HEK293 (cell line): ENCODE measurements around the gene LMO3.

ENCODE experiments used
- CTCF ChIA-PET: fragments of 350-600 bp; formaldehyde crosslinking; extraction: SDS; loops from one replicate; lab custom pipeline; 2021; ENCODE audit warnings: antibody characterized with exemption; lab: Yijun Ruan, JAX
- POLR2A ChIA-PET: fragments of 300-600 bp; formaldehyde crosslinking; extraction: SDS; loops from one replicate; lab custom pipeline; 2020; ENCODE audit warnings: antibody characterized with exemption, inconsistent platforms; lab: Yijun Ruan, JAX
- H3K27ac ChIP-seq: fragments of 200-500 bp; sonication (Bioruptor generic); 2 replicates; pipeline ENCODE4 v1.5.1; 2014; ENCODE audit warnings: low read depth, low read length, control low read depth, inconsistent platforms; ENCODE audit errors: extremely low read depth
- H3K36me3 ChIP-seq, 2 experiments: fragments of 200-500 bp in 1 of 2; sonication (Bioruptor generic) in 1 of 2; 1 replicate in 1 of 2; 2 replicates in 1 of 2; pipeline ENCODE4 v1.5.1; 2014 to 2017; ENCODE audit warnings: inconsistent platforms in 2 of 2, low read length in 2 of 2; ENCODE audit not compliant: control insufficient read depth in 2 of 2, insufficient read depth in 1 of 2
- H3K4me1 ChIP-seq: fragments of 200-500 bp; sonication (Bioruptor generic); 2 replicates; pipeline ENCODE4 v1.5.1; 2014; ENCODE audit warnings: mild to moderate bottlenecking, low read length, inconsistent platforms; ENCODE audit not compliant: control insufficient read depth, insufficient read depth
- H3K4me3 ChIP-seq: 2 replicates; pipeline ENCODE4 v1.5.1; 2011; ENCODE audit warnings: low read depth, mild to moderate bottlenecking, control low read depth, low read length, moderate library complexity
- H3K9me3 ChIP-seq: fragments of 200-500 bp; sonication (Bioruptor generic); 2 replicates; pipeline ENCODE4 v1.5.1; 2014; ENCODE audit warnings: low read depth, low read length, inconsistent platforms; ENCODE audit not compliant: control insufficient read depth, insufficient read depth
- EGR2 ChIP-seq: fragments of 450-650 bp; formaldehyde crosslinking; IDR thresholded peaks from 2 replicates; pipeline ENCODE4 v1.5.1; 2016; ENCODE audit warnings: low read depth, missing biosample characterization, missing genetic modification characterization
- GFI1B ChIP-seq: fragments of 450-650 bp; formaldehyde crosslinking; IDR thresholded peaks from 2 replicates; pipeline ENCODE4 v1.5.1; 2016; ENCODE audit warnings: missing biosample characterization, missing genetic modification characterization
- KLF1 ChIP-seq: fragments of 450-650 bp; formaldehyde crosslinking; IDR thresholded peaks from 2 replicates; pipeline ENCODE4 v1.5.1; 2016; ENCODE audit warnings: missing biosample characterization, missing genetic modification characterization
- ZFP3 ChIP-seq: fragments of 450-650 bp; formaldehyde crosslinking; IDR thresholded peaks from 2 replicates; pipeline ENCODE4 v1.5.1; 2016; ENCODE audit warnings: low read depth, missing biosample characterization, missing genetic modification characterization
- ZFP41 ChIP-seq: fragments of 450-650 bp; formaldehyde crosslinking; IDR thresholded peaks from 2 replicates; pipeline ENCODE4 v1.5.1; 2016; ENCODE audit warnings: missing biosample characterization, missing genetic modification characterization, borderline replicate concordance
- ZNF140 ChIP-seq: fragments of 450-650 bp; formaldehyde crosslinking; IDR thresholded peaks from 2 replicates; pipeline ENCODE4 v1.5.1; 2016; ENCODE audit warnings: missing biosample characterization, missing genetic modification characterization
- ZNF157 ChIP-seq: fragments of 450-650 bp; formaldehyde crosslinking; IDR thresholded peaks from 2 replicates; pipeline ENCODE4 v1.5.1; 2016; ENCODE audit warnings: missing biosample characterization, missing genetic modification characterization
- ZNF184 ChIP-seq: fragments of 450-650 bp; IDR thresholded peaks from 2 replicates; pipeline ENCODE4 v1.5.1; 2018; ENCODE audit warnings: missing biosample characterization, mild to moderate bottlenecking, missing genetic modification characterization
- ZNF266 ChIP-seq: fragments of 450-650 bp; formaldehyde crosslinking; IDR thresholded peaks from 2 replicates; pipeline ENCODE4 v1.5.1; 2016; ENCODE audit warnings: missing biosample characterization, missing genetic modification characterization, low read depth
- ZNF302 ChIP-seq: fragments of 450-650 bp; formaldehyde crosslinking; IDR thresholded peaks from 2 replicates; pipeline ENCODE4 v1.5.1; 2016; ENCODE audit warnings: missing biosample characterization, missing genetic modification characterization, low read depth
- ZNF350 ChIP-seq: fragments of 450-650 bp; formaldehyde crosslinking; IDR thresholded peaks from 2 replicates; pipeline ENCODE4 v1.5.0; 2017; ENCODE audit warnings: missing biosample characterization, mild to moderate bottlenecking, missing genetic modification characterization
- ZNF426 ChIP-seq: fragments of 450-650 bp; formaldehyde crosslinking; IDR thresholded peaks from 2 replicates; pipeline ENCODE4 v1.5.1; 2017; ENCODE audit warnings: missing biosample characterization, missing genetic modification characterization, mild to moderate bottlenecking, inconsistent platforms, moderate library complexity
- ZNF473 ChIP-seq: fragments of 450-650 bp; formaldehyde crosslinking; IDR thresholded peaks from 2 replicates; pipeline ENCODE4 v1.5.1; 2017; ENCODE audit warnings: missing biosample characterization, missing genetic modification characterization
- ZNF510 ChIP-seq: fragments of 450-650 bp; formaldehyde crosslinking; IDR thresholded peaks from 2 replicates; pipeline ENCODE4 v1.5.1; 2018; ENCODE audit warnings: mild to moderate bottlenecking, missing genetic modification characterization, missing biosample characterization; ENCODE audit not compliant: insufficient replicate concordance
- ZNF549 ChIP-seq: fragments of 450-650 bp; IDR thresholded peaks from 2 replicates; pipeline ENCODE4 v1.5.1; 2018; ENCODE audit warnings: missing biosample characterization, missing genetic modification characterization, mild to moderate bottlenecking, inconsistent platforms, moderate library complexity
- ZNF585B ChIP-seq: fragments of 450-650 bp; formaldehyde crosslinking; IDR thresholded peaks from 2 replicates; pipeline ENCODE4 v1.5.1; 2016; ENCODE audit warnings: missing biosample characterization, missing genetic modification characterization
- ZNF596 ChIP-seq: fragments of 450-650 bp; IDR thresholded peaks from 2 replicates; pipeline ENCODE4 v1.5.0; 2018; ENCODE audit warnings: missing biosample characterization, mild to moderate bottlenecking, missing genetic modification characterization, moderate library complexity
- ZNF623 ChIP-seq: fragments of 450-650 bp; formaldehyde crosslinking; IDR thresholded peaks from 2 replicates; pipeline ENCODE4 v1.5.1; 2016; ENCODE audit warnings: missing biosample characterization, missing genetic modification characterization
- ZNF670 ChIP-seq: fragments of 450-650 bp; formaldehyde crosslinking; IDR thresholded peaks from 2 replicates; pipeline ENCODE4 v1.5.1; 2016; ENCODE audit warnings: missing biosample characterization, missing genetic modification characterization, low read depth
- ZNF768 ChIP-seq: fragments of 450-650 bp; formaldehyde crosslinking; IDR thresholded peaks from 2 replicates; pipeline ENCODE4 v1.5.1; 2018; ENCODE audit warnings: missing biosample characterization, mild to moderate bottlenecking, missing genetic modification characterization
- TF ChIP-seq, protein P1 (sequence below): fragments of 450-650 bp; formaldehyde crosslinking; IDR thresholded peaks from 2 replicates; pipeline ENCODE4 v1.5.1; 2016; ENCODE audit warnings: missing biosample characterization, missing genetic modification characterization
- TF ChIP-seq, protein P2 (sequence below): fragments of 450-650 bp; formaldehyde crosslinking; IDR thresholded peaks from 2 replicates; pipeline ENCODE4 v1.5.1; 2016; ENCODE audit warnings: missing biosample characterization, missing genetic modification characterization, borderline replicate concordance
- TF ChIP-seq, protein P3 (sequence below): fragments of 450-650 bp; formaldehyde crosslinking; IDR thresholded peaks from 2 replicates; pipeline ENCODE4 v1.5.1; 2016; ENCODE audit warnings: missing biosample characterization, missing genetic modification characterization, borderline replicate concordance
- TF ChIP-seq, protein P4 (sequence below): fragments of 450-650 bp; formaldehyde crosslinking; IDR thresholded peaks from 2 replicates; pipeline ENCODE4 v1.5.1; 2016; ENCODE audit warnings: missing biosample characterization, missing genetic modification characterization

Gene LMO3

DNA sequence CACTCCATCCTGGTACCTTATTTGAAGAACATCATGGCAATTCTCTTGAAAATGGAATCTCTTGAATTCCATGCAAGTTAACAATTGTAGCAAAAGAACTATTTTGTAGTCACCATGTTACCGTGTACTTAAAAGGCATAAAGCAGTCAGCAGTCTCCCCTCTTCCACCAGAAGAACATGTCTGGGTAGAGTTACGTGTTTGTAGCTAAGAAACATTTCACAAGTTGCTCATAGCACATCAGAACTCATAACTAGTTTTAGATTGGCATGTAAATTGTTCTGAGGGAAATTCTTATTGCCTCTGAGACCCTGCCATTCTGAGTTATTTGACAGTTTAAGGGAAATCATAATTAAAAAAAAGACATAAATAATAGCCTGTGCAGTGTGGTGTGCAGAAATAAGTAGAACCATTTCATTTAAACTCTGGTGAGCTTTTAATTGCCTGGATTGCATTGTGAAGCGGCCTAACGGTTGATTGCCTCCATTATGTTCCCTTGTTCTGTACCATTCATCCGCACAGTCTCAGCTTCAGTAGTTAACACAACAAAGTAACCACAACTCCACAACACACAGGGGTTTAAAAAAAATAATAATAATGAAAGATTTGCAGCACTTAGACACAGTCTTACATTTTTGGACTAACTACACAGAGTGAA is 2.6 kb downstream of the LMO3 start:
- H3K9me3 ChIP-seq = no peaks in the 10 kb centered on the region
- H3K27ac ChIP-seq = no peak overlapping the region
- TF ChIP-seq ZNF302 (tag by site-specific recombination) (no peak), ZNF623 (tag by site-specific recombination) (no peak), EGR2 (no peak), KLF1 (tag by site-specific recombination) (no peak), ZNF768 (no peak), ZNF585B (tag by site-specific recombination) (no peak), ZNF140 (no peak), ZNF184 (tag by site-specific recombination) (no peak), ZNF670 (tag by site-specific recombination) (no peak), ZFP3 (tag by site-specific recombination) (no peak), ZNF549 (tag by site-specific recombination) (no peak), ZNF510 (tag by site-specific recombination) (no peak)
- TF ChIP-seq, protein P1, sequence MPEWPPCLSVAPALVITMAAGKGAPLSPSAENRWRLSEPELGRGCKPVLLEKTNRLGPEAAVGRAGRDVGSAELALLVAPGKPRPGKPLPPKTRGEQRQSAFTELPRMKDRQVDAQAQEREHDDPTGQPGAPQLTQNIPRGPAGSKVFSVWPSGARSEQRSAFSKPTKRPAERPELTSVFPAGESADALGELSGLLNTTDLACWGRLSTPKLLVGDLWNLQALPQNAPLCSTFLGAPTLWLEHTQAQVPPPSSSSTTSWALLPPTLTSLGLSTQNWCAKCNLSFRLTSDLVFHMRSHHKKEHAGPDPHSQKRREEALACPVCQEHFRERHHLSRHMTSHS = no peak
- TF ChIP-seq, protein P2, sequence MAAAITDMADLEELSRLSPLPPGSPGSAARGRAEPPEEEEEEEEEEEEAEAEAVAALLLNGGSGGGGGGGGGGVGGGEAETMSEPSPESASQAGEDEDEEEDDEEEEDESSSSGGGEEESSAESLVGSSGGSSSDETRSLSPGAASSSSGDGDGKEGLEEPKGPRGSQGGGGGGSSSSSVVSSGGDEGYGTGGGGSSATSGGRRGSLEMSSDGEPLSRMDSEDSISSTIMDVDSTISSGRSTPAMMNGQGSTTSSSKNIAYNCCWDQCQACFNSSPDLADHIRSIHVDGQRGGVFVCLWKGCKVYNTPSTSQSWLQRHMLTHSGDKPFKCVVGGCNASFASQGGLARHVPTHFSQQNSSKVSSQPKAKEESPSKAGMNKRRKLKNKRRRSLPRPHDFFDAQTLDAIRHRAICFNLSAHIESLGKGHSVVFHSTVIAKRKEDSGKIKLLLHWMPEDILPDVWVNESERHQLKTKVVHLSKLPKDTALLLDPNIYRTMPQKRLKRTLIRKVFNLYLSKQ (tag by site-specific recombination) = no peak
- TF ChIP-seq, protein P3, sequence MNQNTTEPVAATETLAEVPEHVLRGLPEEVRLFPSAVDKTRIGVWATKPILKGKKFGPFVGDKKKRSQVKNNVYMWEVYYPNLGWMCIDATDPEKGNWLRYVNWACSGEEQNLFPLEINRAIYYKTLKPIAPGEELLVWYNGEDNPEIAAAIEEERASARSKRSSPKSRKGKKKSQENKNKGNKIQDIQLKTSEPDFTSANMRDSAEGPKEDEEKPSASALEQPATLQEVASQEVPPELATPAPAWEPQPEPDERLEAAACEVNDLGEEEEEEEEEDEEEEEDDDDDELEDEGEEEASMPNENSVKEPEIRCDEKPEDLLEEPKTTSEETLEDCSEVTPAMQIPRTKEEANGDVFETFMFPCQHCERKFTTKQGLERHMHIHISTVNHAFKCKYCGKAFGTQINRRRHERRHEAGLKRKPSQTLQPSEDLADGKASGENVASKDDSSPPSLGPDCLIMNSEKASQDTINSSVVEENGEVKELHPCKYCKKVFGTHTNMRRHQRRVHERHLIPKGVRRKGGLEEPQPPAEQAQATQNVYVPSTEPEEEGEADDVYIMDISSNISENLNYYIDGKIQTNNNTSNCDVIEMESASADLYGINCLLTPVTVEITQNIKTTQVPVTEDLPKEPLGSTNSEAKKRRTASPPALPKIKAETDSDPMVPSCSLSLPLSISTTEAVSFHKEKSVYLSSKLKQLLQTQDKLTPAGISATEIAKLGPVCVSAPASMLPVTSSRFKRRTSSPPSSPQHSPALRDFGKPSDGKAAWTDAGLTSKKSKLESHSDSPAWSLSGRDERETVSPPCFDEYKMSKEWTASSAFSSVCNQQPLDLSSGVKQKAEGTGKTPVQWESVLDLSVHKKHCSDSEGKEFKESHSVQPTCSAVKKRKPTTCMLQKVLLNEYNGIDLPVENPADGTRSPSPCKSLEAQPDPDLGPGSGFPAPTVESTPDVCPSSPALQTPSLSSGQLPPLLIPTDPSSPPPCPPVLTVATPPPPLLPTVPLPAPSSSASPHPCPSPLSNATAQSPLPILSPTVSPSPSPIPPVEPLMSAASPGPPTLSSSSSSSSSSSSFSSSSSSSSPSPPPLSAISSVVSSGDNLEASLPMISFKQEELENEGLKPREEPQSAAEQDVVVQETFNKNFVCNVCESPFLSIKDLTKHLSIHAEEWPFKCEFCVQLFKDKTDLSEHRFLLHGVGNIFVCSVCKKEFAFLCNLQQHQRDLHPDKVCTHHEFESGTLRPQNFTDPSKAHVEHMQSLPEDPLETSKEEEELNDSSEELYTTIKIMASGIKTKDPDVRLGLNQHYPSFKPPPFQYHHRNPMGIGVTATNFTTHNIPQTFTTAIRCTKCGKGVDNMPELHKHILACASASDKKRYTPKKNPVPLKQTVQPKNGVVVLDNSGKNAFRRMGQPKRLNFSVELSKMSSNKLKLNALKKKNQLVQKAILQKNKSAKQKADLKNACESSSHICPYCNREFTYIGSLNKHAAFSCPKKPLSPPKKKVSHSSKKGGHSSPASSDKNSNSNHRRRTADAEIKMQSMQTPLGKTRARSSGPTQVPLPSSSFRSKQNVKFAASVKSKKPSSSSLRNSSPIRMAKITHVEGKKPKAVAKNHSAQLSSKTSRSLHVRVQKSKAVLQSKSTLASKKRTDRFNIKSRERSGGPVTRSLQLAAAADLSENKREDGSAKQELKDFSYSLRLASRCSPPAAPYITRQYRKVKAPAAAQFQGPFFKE (tag by site-specific recombination) = no peak
- POLR2A ChIA-PET = no interaction called here
- CTCF ChIA-PET = no interaction called here
- no peak overlapping the region for H3K4me3 ChIP-seq
- H3K4me1 ChIP-seq = no peaks in the 10 kb centered on the region
- no peaks in the 10 kb centered on the region for H3K36me3 ChIP-seq

DNA sequence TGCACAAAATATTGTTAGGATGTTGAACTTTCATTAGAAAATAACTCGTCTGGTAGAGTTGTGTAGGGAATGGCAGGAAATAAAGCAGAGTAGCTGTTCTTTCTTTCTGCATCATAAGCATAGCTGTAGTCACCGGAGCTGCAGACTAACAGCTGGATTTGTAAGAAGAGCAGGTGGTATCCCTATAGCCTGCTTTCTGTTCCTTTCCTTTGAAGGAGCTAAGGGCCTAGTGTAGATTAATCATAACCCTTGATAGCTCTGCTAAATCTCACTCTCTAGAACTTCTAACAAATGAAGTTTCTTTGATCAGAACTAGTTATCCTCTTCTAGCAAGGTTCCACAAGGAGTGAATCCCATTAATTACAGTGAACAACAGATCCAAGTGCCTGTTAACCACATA is 3.5 kb downstream of the LMO3 start:
- Histone ChIP-seq H3K9me3 (no peaks in the 10 kb centered on the region), H3K4me3 (no peak overlapping the region), H3K36me3 (no peaks in the 10 kb centered on the region), H3K27ac (no peak overlapping the region), H3K4me1 (no peaks in the 10 kb centered on the region)
- TF ChIP-seq ZNF473 (tag by site-specific recombination) = no peak
- TF ChIP-seq, protein P4, sequence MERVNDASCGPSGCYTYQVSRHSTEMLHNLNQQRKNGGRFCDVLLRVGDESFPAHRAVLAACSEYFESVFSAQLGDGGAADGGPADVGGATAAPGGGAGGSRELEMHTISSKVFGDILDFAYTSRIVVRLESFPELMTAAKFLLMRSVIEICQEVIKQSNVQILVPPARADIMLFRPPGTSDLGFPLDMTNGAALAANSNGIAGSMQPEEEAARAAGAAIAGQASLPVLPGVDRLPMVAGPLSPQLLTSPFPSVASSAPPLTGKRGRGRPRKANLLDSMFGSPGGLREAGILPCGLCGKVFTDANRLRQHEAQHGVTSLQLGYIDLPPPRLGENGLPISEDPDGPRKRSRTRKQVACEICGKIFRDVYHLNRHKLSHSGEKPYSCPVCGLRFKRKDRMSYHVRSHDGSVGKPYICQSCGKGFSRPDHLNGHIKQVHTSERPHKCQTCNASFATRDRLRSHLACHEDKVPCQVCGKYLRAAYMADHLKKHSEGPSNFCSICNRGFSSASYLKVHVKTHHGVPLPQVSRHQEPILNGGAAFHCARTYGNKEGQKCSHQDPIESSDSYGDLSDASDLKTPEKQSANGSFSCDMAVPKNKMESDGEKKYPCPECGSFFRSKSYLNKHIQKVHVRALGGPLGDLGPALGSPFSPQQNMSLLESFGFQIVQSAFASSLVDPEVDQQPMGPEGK = no peak
- TF ChIP-seq ZNF426 (tag by site-specific recombination) = no peak
- TF ChIP-seq ZFP41 (tag by site-specific recombination) = no peak
- TF ChIP-seq ZNF596 (tag by site-specific recombination) = no peak
- TF ChIP-seq ZNF266 (tag by site-specific recombination) = no peak
- no peak for TF ChIP-seq ZNF350
- TF ChIP-seq ZNF157 (tag by site-specific recombination) = no peak
- TF ChIP-seq GFI1B (tag by site-specific recombination) = no peak
- ChIA-PET POLR2A (no interaction called here), CTCF (no interaction called here)
